ENCODE measurements around the gene NLN. TPM values are rescaled to one million over a fixed set of nuclear protein-coding genes. Genes with fewer than 3 reads are reported as not detected.
"Not testable (repeated sequence)": the region's sequence is repeated elsewhere in the genome, so short reads cannot be mapped to it uniquely, and the experiment has no call there.

Gene NLN
- total RNA-seq, 1 experiment from 2014 or later, result 42.1 TPM

GRCh38 chr5:65834306-65834705, 112.3 kb downstream of the NLN start:
- Mint-ChIP-seq H3K9me3 (ENCODE audit: unreplicated experiment) (no peaks in the 10 kb centered on the region), H3K4me1 (ENCODE audit: insufficient read depth, unreplicated experiment) (no peaks in the 10 kb centered on the region), H3K4me3 (ENCODE audit: unreplicated experiment) (no peak overlapping the region), H3K36me3 (ENCODE audit: insufficient read depth, unreplicated experiment) (peaks cover 6% of the 10 kb centered on the region), H3K27me3 (ENCODE audit: insufficient read depth, unreplicated experiment) (no peaks in the 10 kb centered on the region), H3K27ac (ENCODE audit: low read depth, unreplicated experiment) (no peak overlapping the region)
- POLR2A ChIA-PET, result interaction anchor here (1.1 kb wide), 1 partner anchor 11 kb away, joined by 3 read pairs; no protein-coding TSS in a partner anchor
- CTCF ChIA-PET, result interaction anchor here (1.2 kb wide), 1 partner anchor 9 kb away, joined by 3 read pairs; no protein-coding TSS in a partner anchor
- no peak for DNase-seq (ENCODE audit: unreplicated experiment)
- intact Hi-C loops (cut with micrococcal nuclease), result no loop called here
- no TSS peak for BruUV-seq (replicated peaks)
- no peak for TF ChIP-seq CTCF (IDR thresholded peaks at IDR 0.05; ENCODE audit: unreplicated experiment)

- H3K36me3 Mint-ChIP-seq (ENCODE audit: insufficient read depth, unreplicated experiment), result peaks cover 6% of the 10 kb centered on the region
- intact Hi-C loops (cut with micrococcal nuclease), result no loop called here
- ChIA-PET POLR2A (no interaction called here), CTCF (interaction anchor here (0.5 kb wide), 1 partner anchor 168 kb away, joined by 4 read pairs; no protein-coding TSS in a partner anchor)
- DNase-seq (ENCODE audit: unreplicated experiment), result no peak
- H3K9me3 Mint-ChIP-seq (ENCODE audit: unreplicated experiment), result no peaks in the 10 kb centered on the region
- no peak overlapping the region for H3K27ac Mint-ChIP-seq (ENCODE audit: low read depth, unreplicated experiment)
- no peak for TF ChIP-seq CTCF (IDR thresholded peaks at IDR 0.05; ENCODE audit: unreplicated experiment)
- H3K27me3 Mint-ChIP-seq (ENCODE audit: insufficient read depth, unreplicated experiment), result no peaks in the 10 kb centered on the region
- BruUV-seq (replicated peaks), result no TSS peak
- H3K4me1 Mint-ChIP-seq (ENCODE audit: insufficient read depth, unreplicated experiment), result no peaks in the 10 kb centered on the region
- H3K4me3 Mint-ChIP-seq (ENCODE audit: unreplicated experiment), result no peak overlapping the region
Observed at GRCh38 chr5:65835191-65835590, 113.2 kb downstream of the NLN start.

GRCh38 chr5:65837139-65837538, 115.1 kb downstream of the NLN start:
- Mint-ChIP-seq H3K36me3 (ENCODE audit: insufficient read depth, unreplicated experiment) (peaks cover 6% of the 10 kb centered on the region), H3K4me3 (ENCODE audit: unreplicated experiment) (no peak overlapping the region), H3K27me3 (ENCODE audit: insufficient read depth, unreplicated experiment) (no peaks in the 10 kb centered on the region), H3K27ac (ENCODE audit: low read depth, unreplicated experiment) (no peak overlapping the region), H3K9me3 (ENCODE audit: unreplicated experiment) (no peaks in the 10 kb centered on the region), H3K4me1 (ENCODE audit: insufficient read depth, unreplicated experiment) (no peaks in the 10 kb centered on the region)
- CTCF ChIA-PET, result no interaction called here
- TF ChIP-seq CTCF (IDR thresholded peaks at IDR 0.05; ENCODE audit: unreplicated experiment), result no peak
- BruUV-seq (replicated peaks), result no TSS peak
- POLR2A ChIA-PET, result interaction anchor here (1.1 kb wide), 1 partner anchor 63 kb away, joined by 3 read pairs; no protein-coding TSS in a partner anchor
- intact Hi-C loops (cut with micrococcal nuclease), result no loop called here
- DNase-seq (ENCODE audit: unreplicated experiment), result no peak

GRCh38 chr5:65839170-65839569, 117.2 kb downstream of the NLN start:
- H3K4me1 Mint-ChIP-seq (ENCODE audit: insufficient read depth, unreplicated experiment); H3K36me3 Mint-ChIP-seq (ENCODE audit: insufficient read depth, unreplicated experiment); H3K27ac Mint-ChIP-seq (ENCODE audit: low read depth, unreplicated experiment); H3K9me3 Mint-ChIP-seq (ENCODE audit: unreplicated experiment); intact Hi-C loops (cut with micrococcal nuclease); CTCF ChIA-PET; BruUV-seq (replicated peaks); DNase-seq (ENCODE audit: unreplicated experiment); H3K4me3 Mint-ChIP-seq (ENCODE audit: unreplicated experiment); H3K27me3 Mint-ChIP-seq (ENCODE audit: insufficient read depth, unreplicated experiment): not testable (repeated sequence)
- POLR2A ChIA-PET, result interaction anchor here (0.6 kb wide), 1 partner anchor 273 kb away, joined by 3 read pairs; no protein-coding TSS in a partner anchor

- intact Hi-C loops (cut with micrococcal nuclease), result no loop called here
- no peak overlapping the region for H3K4me3 Mint-ChIP-seq (ENCODE audit: unreplicated experiment)
- BruUV-seq (replicated peaks), result no TSS peak
- H3K27me3 Mint-ChIP-seq (ENCODE audit: insufficient read depth, unreplicated experiment), result no peaks in the 10 kb centered on the region
- no peaks in the 10 kb centered on the region for H3K4me1 Mint-ChIP-seq (ENCODE audit: insufficient read depth, unreplicated experiment)
- CTCF ChIA-PET, result no interaction called here
- H3K9me3 Mint-ChIP-seq (ENCODE audit: unreplicated experiment), result no peaks in the 10 kb centered on the region
- H3K27ac Mint-ChIP-seq (ENCODE audit: low read depth, unreplicated experiment), result no peak overlapping the region
- POLR2A ChIA-PET, result no interaction called here
- no peak for DNase-seq (ENCODE audit: unreplicated experiment)
- H3K36me3 Mint-ChIP-seq (ENCODE audit: insufficient read depth, unreplicated experiment), result peaks cover 4% of the 10 kb centered on the region
- no peak for TF ChIP-seq CTCF (IDR thresholded peaks at IDR 0.05; ENCODE audit: unreplicated experiment)
Observed at GRCh38 chr5:65840071-65840470, 118.1 kb downstream of the NLN start.

- H3K4me3 Mint-ChIP-seq (ENCODE audit: unreplicated experiment); intact Hi-C loops (cut with micrococcal nuclease); DNase-seq (ENCODE audit: unreplicated experiment); BruUV-seq (replicated peaks); H3K4me1 Mint-ChIP-seq (ENCODE audit: insufficient read depth, unreplicated experiment); H3K9me3 Mint-ChIP-seq (ENCODE audit: unreplicated experiment); H3K27ac Mint-ChIP-seq (ENCODE audit: low read depth, unreplicated experiment); H3K36me3 Mint-ChIP-seq (ENCODE audit: insufficient read depth, unreplicated experiment); H3K27me3 Mint-ChIP-seq (ENCODE audit: insufficient read depth, unreplicated experiment): not testable (repeated sequence)
- POLR2A ChIA-PET, result interaction anchor here (0.6 kb wide), 2 partner anchors 122 to 150 kb away, joined by 3 read pairs; no protein-coding TSS in a partner anchor
- CTCF ChIA-PET, result interaction anchor here (0.6 to 1.1 kb wide), 3 partner anchors 12 to 17 kb away, joined by 3 to 4 read pairs (median 3); no protein-coding TSS in a partner anchor
Observed at GRCh38 chr5:65844763-65845162, 122.8 kb downstream of the NLN start.

All from MCF 10A (cell line).